DOHH2 (cell line): ENCODE measurements around the gene SIRT5.

Source experiments
- CTCF ChIP-seq: fragments of 200-600 bp; sonication (generic); IDR thresholded peaks from one replicate; pipeline ENCODE4 v1.5.1; 2014; ENCODE audit warnings: antibody characterized with exemption, mild to moderate bottlenecking, low read depth, low read length; ENCODE audit not compliant: poor library complexity, severe bottlenecking
- EZH2phosphoT487 ChIP-seq: fragments of 200-600 bp; sonication (generic); IDR thresholded peaks from 2 replicates; pipeline ENCODE4 v1.6.1; 2017; ENCODE audit warnings: borderline replicate concordance, mild to moderate bottlenecking, antibody characterized with exemption, low read length, moderate library complexity, mixed read lengths

- TF ChIP-seq CTCF (no peak), EZH2phosphoT487 (no peak)
These were observed 18.7 kb downstream of the SIRT5 start for GRCh38 chr6:13593103-13593502.
